ENCODE measurements around the gene DIPK1A.
A peak's percentile ranks its signal among the peaks of the same experiment; 100 is the strongest.

The DIPK1A gene

GRCh38 chr1:92831762-92832536 lies 129.3 kb downstream of the DIPK1A start, which contains the start of gene RPL5 (continued):
- TF ChIP-seq PRDM4 (tag by site-specific recombination; IDR thresholded peaks at IDR 0.05) (peak; percentile 69), SP7 (tag by site-specific recombination; IDR thresholded peaks at IDR 0.05) (peak; percentile 97), ZNF501 (tag by site-specific recombination; IDR thresholded peaks at IDR 0.05) (peak; percentile 100), MYNN (tag by site-specific recombination; IDR thresholded peaks at IDR 0.05; ENCODE audit: borderline replicate concordance) (peak; percentile 47; the same call in 1 of the 2 replicates), ZNF621 (tag by site-specific recombination; IDR thresholded peaks at IDR 0.05) (no peak), ZNF792 (tag by site-specific recombination; IDR thresholded peaks at IDR 0.05) (peak; percentile 76), RBAK (tag by site-specific recombination; IDR thresholded peaks at IDR 0.05) (no peak), ZNF211 (tag by site-specific recombination; IDR thresholded peaks at IDR 0.05; ENCODE audit: low read depth) (no peak), ZNF600 (tag by site-specific recombination; IDR thresholded peaks at IDR 0.05) (peak; percentile 62; the same call in 1 of the 2 replicates), ZNF658 (tag by site-specific recombination; IDR thresholded peaks at IDR 0.05) (no peak), OSR2 (tag by site-specific recombination; IDR thresholded peaks at IDR 0.05) (no peak), ZNF324 (tag by site-specific recombination; IDR thresholded peaks at IDR 0.05) (peak; percentile 97), ZNF146 (tag by site-specific recombination; IDR thresholded peaks at IDR 0.05) (peak; percentile 2), ZNF362 (tag by site-specific recombination; IDR thresholded peaks at IDR 0.05) (no peak), ZBTB7A (tag by site-specific recombination; IDR thresholded peaks at IDR 0.05; ENCODE audit: low read depth) (peak; percentile 86), TCF7L2 (IDR thresholded peaks at IDR 0.05; ENCODE audit: borderline replicate concordance, low read depth, low read length) (no peak), KLF7 (tag by site-specific recombination; IDR thresholded peaks at IDR 0.05; ENCODE audit: borderline replicate concordance) (peak; percentile 90), SCRT1 (tag by site-specific recombination; IDR thresholded peaks at IDR 0.05; ENCODE audit: borderline replicate concordance) (no peak), ZNF341 (tag by site-specific recombination; IDR thresholded peaks at IDR 0.05; ENCODE audit: low read depth) (peak; percentile 73), ZBTB11 (tag by site-specific recombination; conservative IDR thresholded peaks at IDR 0.05; ENCODE audit: low read depth) (peak; percentile 41; the same call in 1 of the 2 replicates), ZNF18 (tag by site-specific recombination; IDR thresholded peaks at IDR 0.05) (peak; percentile 68; the same call in 1 of the 2 replicates), HIC1 (tag by site-specific recombination; IDR thresholded peaks at IDR 0.05) (no peak), ZNF555 (tag by site-specific recombination; conservative IDR thresholded peaks at IDR 0.05) (no peak), ZNF544 (tag by site-specific recombination; IDR thresholded peaks at IDR 0.05) (no peak), ZBTB48 (tag by site-specific recombination; IDR thresholded peaks at IDR 0.05) (peak; percentile 77; the same call in 1 of the 2 replicates), ZNF433 (tag by site-specific recombination; IDR thresholded peaks at IDR 0.05; ENCODE audit: low read depth) (no peak), GLI4 (tag by site-specific recombination; IDR thresholded peaks at IDR 0.05) (peak; percentile 95), ZNF610 (tag by site-specific recombination; IDR thresholded peaks at IDR 0.05; ENCODE audit: borderline replicate concordance) (peak; percentile 89), ZNF426 (tag by site-specific recombination; IDR thresholded peaks at IDR 0.05) (no peak; the same call in 1 of the 2 replicates)

All from HEK293 (cell line).